Activated B cell treated with CpG ODN at 0.5 μM for 24 hours (primary cell): Measurements from ENCODE around the gene PKIB. TPM values are rescaled to one million over a fixed set of nuclear protein-coding genes. Genes with fewer than 3 reads are reported as not detected.

Source experiments
- ATAC-seq: fragments of 200-7000 bp; cut with Tn5 transposase; one replicate; pipeline ENCODE4 v1.10.0; 2021; ENCODE audit warnings: low read depth, mild to moderate bottlenecking, moderate library complexity
- CTCF ChIA-PET: fragments of 350-600 bp; sonication (Branson Sonifier 250); formaldehyde crosslinking; loops from one replicate; lab custom pipeline; 2021; ENCODE audit warnings: antibody characterized with exemption; lab: Charles Lee
- POLR2A ChIA-PET: fragments of 350-600 bp; sonication (Branson Sonifier 250); formaldehyde crosslinking; loops from one replicate; lab custom pipeline; 2021; ENCODE audit warnings: antibody characterized with exemption; lab: Charles Lee
- DNase-seq: peaks from one replicate; pipeline ENCODE4 v3.0.0; 2022
- H3K27ac Mint-ChIP-seq: one replicate; pipeline ENCODE4 v1.8.0; 2020; ENCODE audit warnings: mixed read lengths
- H3K27me3 Mint-ChIP-seq: one replicate; pipeline ENCODE4 v1.8.0; 2021; ENCODE audit warnings: mixed read lengths
- H3K36me3 Mint-ChIP-seq: one replicate; pipeline ENCODE4 v1.8.0; 2021; ENCODE audit warnings: low read depth, mixed read lengths
- H3K4me1 Mint-ChIP-seq: one replicate; pipeline ENCODE4 v1.8.0; 2021; ENCODE audit warnings: mixed read lengths
- H3K4me3 Mint-ChIP-seq: one replicate; pipeline ENCODE4 v1.8.0; 2020; ENCODE audit warnings: mild to moderate bottlenecking, mixed read lengths
- H3K9me3 Mint-ChIP-seq: one replicate; pipeline ENCODE4 v1.8.0; 2020; ENCODE audit warnings: mixed read lengths
- CTCF ChIP-seq: fragments of 200-600 bp; IDR thresholded peaks from one replicate; pipeline ENCODE4 v1.8.0; 2022; ENCODE audit warnings: antibody characterized with exemption, mild to moderate bottlenecking
- intact Hi-C: fragments of 100-400 bp; cut with micrococcal nuclease; formaldehyde crosslinking; loops from one replicate; pipeline ENCODE4 v1.15.1; 2024
- total RNA-seq: library from RNA; stranded (reverse); gene quantifications from 2 replicates; pipeline ENCODE4 v1.2.3, GENCODE V29; 2022

The PKIB gene
- total RNA-seq, 1 donor from 2014 or later: 1.2 TPM

- ChIA-PET CTCF (interaction anchor here (0.9 kb wide), 1 partner anchor 46 kb away, joined by 3 read pairs; no protein-coding TSS in a partner anchor), POLR2A (no interaction called here)
- H3K27ac Mint-ChIP-seq: no peak overlapping the region
- DNase-seq: no peak
- H3K4me1 Mint-ChIP-seq: no peaks in the 10 kb centered on the region
- ATAC-seq: no peak
- TF ChIP-seq CTCF: no peak
- H3K4me3 Mint-ChIP-seq: no peak overlapping the region
- peaks cover 2% of the 10 kb centered on the region for H3K27me3 Mint-ChIP-seq
- intact Hi-C loops: no loop called here
- H3K9me3 Mint-ChIP-seq: no peaks in the 10 kb centered on the region
- no peaks in the 10 kb centered on the region for H3K36me3 Mint-ChIP-seq
These were observed 73.9 kb downstream of the PKIB start for GRCh38 chr6:122683989-122684651.

- no peak overlapping the region for H3K27ac Mint-ChIP-seq
- intact Hi-C loops: no loop called here
- CTCF ChIA-PET: no interaction called here
These were observed 82.0 kb downstream of the PKIB start for GRCh38 chr6:122692175-122692598.

GRCh38 chr6:122692807-122693580, 82.8 kb downstream of the PKIB start:
- Mint-ChIP-seq H3K4me1 (no peaks in the 10 kb centered on the region), H3K27ac (no peak overlapping the region), H3K27me3 (peaks cover 5% of the 10 kb centered on the region), H3K9me3 (no peaks in the 10 kb centered on the region), H3K4me3 (no peak overlapping the region), H3K36me3 (no peaks in the 10 kb centered on the region)
- POLR2A ChIA-PET: no interaction called here
- DNase-seq: no peak
- intact Hi-C loops: no loop called here
- CTCF ChIA-PET: no interaction called here
- TF ChIP-seq CTCF: no peak
- ATAC-seq: no peak

More at GRCh38 chr6:122692175-122692598, 82.0 kb downstream of the PKIB start:
- H3K4me3 Mint-ChIP-seq: no peak overlapping the region
- no peaks in the 10 kb centered on the region for H3K36me3 Mint-ChIP-seq
- no peaks in the 10 kb centered on the region for H3K4me1 Mint-ChIP-seq
- no peak for ATAC-seq
- peaks cover 5% of the 10 kb centered on the region for H3K27me3 Mint-ChIP-seq
- no peaks in the 10 kb centered on the region for H3K9me3 Mint-ChIP-seq
- POLR2A ChIA-PET: no interaction called here
- TF ChIP-seq CTCF: no peak
- no peak for DNase-seq

- intact Hi-C loops: no loop called here
- no peaks in the 10 kb centered on the region for H3K4me1 Mint-ChIP-seq
- ChIA-PET POLR2A (no interaction called here), CTCF (no interaction called here)
- H3K9me3 Mint-ChIP-seq: no peaks in the 10 kb centered on the region
- H3K27ac Mint-ChIP-seq: no peak overlapping the region
- ATAC-seq: no peak
- no peaks in the 10 kb centered on the region for H3K36me3 Mint-ChIP-seq
- no peak for TF ChIP-seq CTCF
- no peak for DNase-seq
- no peak overlapping the region for H3K4me3 Mint-ChIP-seq
- peaks cover 3% of the 10 kb centered on the region for H3K27me3 Mint-ChIP-seq
These were observed 83.9 kb downstream of the PKIB start for GRCh38 chr6:122694075-122694474.

GRCh38 chr6:122694602-122695001, 84.4 kb downstream of the PKIB start:
- no peak for DNase-seq
- no peak for TF ChIP-seq CTCF
- Mint-ChIP-seq H3K4me1 (no peaks in the 10 kb centered on the region), H3K27me3 (no peaks in the 10 kb centered on the region), H3K4me3 (no peak overlapping the region), H3K36me3 (no peaks in the 10 kb centered on the region), H3K9me3 (no peaks in the 10 kb centered on the region), H3K27ac (no peak overlapping the region)
- no peak for ATAC-seq
- ChIA-PET POLR2A (no interaction called here), CTCF (no interaction called here)
- intact Hi-C loops: no loop called here
